NB4 (cell line): ENCODE data around the gene WDFY4.

Experiments
- DNase-seq: peaks from one replicate; pipeline ENCODE4 v3.0.0; 2010; ENCODE audit warnings: low read depth
- H3K4me3 ChIP-seq: one replicate; pipeline ENCODE4 v1.5.1; 2011; ENCODE audit warnings: mild to moderate bottlenecking, low read depth, low read length, moderate library complexity
- MAX ChIP-seq: IDR thresholded peaks from 2 replicates; pipeline ENCODE4 v1.6.1; 2011; ENCODE audit warnings: low read depth, low read length
- MYC ChIP-seq: IDR thresholded peaks from 2 replicates; pipeline ENCODE4 v1.6.1; 2011; ENCODE audit warnings: low read depth, low read length
- POLR2A ChIP-seq: IDR thresholded peaks from 2 replicates; pipeline ENCODE4 v1.6.1; 2011; ENCODE audit warnings: mild to moderate bottlenecking; ENCODE audit not compliant: insufficient read length; ENCODE audit errors: extremely low read depth
- TF ChIP-seq, protein P1 (sequence below): IDR thresholded peaks from one replicate; pipeline ENCODE4 v1.5.1; 2012; ENCODE audit warnings: low read depth, low read length

Gene WDFY4

DNA sequence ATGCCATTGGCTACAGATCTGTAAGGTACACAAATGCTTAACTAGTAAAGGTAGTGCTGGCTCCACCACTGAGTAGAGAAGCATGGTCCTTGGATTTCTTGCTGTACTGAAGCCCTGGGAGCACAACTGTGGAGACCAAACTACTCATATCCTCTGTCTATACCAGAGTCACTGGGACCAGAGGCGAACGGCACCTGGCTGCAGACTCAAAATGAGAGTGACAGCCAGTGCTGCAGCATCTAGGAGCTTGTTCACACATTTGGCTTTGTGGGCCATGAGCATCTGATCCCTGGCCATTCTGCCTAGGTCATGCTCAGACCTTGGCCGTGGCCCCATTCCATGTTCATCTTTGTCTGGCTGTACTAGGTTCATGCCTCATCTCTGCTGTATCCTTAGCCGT, 223.1 kb downstream of the WDFY4 start:
- TF ChIP-seq, protein P1, sequence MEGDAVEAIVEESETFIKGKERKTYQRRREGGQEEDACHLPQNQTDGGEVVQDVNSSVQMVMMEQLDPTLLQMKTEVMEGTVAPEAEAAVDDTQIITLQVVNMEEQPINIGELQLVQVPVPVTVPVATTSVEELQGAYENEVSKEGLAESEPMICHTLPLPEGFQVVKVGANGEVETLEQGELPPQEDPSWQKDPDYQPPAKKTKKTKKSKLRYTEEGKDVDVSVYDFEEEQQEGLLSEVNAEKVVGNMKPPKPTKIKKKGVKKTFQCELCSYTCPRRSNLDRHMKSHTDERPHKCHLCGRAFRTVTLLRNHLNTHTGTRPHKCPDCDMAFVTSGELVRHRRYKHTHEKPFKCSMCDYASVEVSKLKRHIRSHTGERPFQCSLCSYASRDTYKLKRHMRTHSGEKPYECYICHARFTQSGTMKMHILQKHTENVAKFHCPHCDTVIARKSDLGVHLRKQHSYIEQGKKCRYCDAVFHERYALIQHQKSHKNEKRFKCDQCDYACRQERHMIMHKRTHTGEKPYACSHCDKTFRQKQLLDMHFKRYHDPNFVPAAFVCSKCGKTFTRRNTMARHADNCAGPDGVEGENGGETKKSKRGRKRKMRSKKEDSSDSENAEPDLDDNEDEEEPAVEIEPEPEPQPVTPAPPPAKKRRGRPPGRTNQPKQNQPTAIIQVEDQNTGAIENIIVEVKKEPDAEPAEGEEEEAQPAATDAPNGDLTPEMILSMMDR, result no peak
- TF ChIP-seq MYC (no peak), MAX (no peak), POLR2A (no peak)
- no peak overlapping the region for H3K4me3 ChIP-seq
- DNase-seq, result no peak

DNA sequence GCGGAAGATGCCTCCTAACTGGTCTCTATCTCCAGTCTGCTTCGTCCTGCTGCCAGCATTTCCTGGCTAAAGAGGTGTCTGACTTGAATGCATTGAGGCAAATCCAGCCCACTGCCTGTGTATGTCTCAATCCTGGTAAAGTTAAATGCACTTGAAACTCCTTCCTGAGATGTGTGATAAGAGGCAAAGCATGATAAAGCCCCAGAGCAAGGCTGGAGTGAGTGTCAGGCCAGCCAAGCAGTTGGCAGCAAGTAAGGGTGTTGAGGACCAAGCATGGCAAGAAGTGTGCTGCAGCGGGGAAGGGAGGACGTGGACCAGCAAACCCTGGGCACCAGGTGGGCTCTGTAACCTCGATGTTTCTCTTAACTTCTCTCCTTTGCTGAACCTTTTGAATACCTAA, 225.9 kb downstream of the WDFY4 start:
- TF ChIP-seq MAX (no peak), MYC (no peak), POLR2A (no peak)
- TF ChIP-seq, protein P1, result no peak
- H3K4me3 ChIP-seq, result no peak overlapping the region
- DNase-seq, result no peak

DNA sequence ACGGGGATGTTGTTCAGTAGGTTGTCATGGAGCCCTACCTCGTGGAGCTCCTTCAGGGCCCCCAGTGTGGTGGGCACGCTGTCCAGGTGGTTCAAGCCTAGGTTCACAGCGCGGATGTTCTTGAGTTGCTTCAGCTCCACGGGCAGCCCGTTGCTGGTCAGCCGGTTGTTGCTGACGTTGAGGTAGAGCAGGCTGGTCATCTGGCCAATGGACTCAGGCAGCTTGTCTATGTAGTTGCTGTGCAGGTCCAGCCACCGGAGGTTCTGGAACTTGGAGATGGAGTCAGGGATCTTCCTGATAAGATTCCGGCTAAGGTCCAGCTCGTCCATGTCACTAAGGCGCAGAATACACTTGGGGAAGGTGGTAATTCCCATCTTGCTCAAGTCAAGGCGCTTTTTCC, 229.0 kb downstream of the WDFY4 start:
- DNase-seq, result no peak
- TF ChIP-seq, protein P1, result no peak
- no peak for TF ChIP-seq MYC
- no peak for TF ChIP-seq MAX
- TF ChIP-seq POLR2A, result no peak
- H3K4me3 ChIP-seq, result no peak overlapping the region

DNA sequence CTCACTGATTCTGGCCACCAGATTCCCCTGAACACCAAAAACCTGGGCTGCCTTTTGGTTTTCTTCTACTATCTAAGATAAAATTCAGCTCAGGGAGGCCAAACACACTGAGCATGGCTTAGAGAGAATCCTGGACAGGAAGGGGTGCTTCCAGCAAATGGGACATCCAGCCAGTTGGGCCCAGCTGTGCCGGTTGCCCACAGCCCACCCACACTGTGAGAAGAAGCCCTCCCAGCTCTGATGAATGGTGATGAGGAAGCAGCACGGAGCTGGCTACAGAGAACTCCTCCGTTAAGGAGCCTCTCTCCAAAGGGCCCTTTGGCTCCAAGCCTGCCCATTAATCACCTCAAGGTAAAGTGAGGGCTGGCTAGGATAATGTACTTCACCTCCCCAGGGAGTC, 239.1 kb downstream of the WDFY4 start:
- TF ChIP-seq, protein P1, result no peak
- TF ChIP-seq POLR2A, result no peak
- no peak for TF ChIP-seq MAX
- TF ChIP-seq MYC, result no peak
- DNase-seq, result no peak
- no peak overlapping the region for H3K4me3 ChIP-seq

DNA sequence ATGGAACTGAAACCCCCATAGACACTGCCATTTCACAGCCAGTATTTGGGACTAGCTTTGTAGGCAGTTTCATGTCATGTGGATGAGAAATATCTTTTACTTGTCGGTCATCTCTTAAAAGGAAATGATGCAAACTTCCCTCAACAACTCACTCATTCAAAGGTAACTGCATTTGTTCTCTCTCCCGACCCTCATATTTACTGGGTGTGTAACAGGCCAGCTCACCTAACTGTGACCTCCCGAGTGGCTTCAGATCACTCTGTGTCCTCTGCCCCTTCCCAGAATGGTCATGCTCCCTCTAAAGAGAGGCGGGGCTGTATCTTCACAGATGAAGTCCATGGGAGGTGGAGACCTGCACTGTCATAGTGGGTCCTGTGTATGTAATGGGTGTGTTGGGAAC, 240.3 kb downstream of the WDFY4 start:
- no peak overlapping the region for H3K4me3 ChIP-seq

More for the DNA sequence above, 240.3 kb downstream of the WDFY4 start:
- TF ChIP-seq, protein P1, result no peak
- TF ChIP-seq MAX (no peak), POLR2A (no peak), MYC (no peak)
- no peak for DNase-seq
